Measurements from ENCODE around the gene FOXO1. TPM values are rescaled to one million over a fixed set of nuclear protein-coding genes. Genes with fewer than 3 reads are reported as not detected.

The FOXO1 gene
- total RNA-seq, 1 donor from 2014 or later = 14.5 TPM

GRCh38 chr13:40539576-40540327 lies 126.7 kb downstream of the FOXO1 start:
- DNase-seq (ENCODE audit: missing footprints) (no peak), ATAC-seq (no peak)
- intact Hi-C loops (cut with DNase I) = no loop called here

DNA sequence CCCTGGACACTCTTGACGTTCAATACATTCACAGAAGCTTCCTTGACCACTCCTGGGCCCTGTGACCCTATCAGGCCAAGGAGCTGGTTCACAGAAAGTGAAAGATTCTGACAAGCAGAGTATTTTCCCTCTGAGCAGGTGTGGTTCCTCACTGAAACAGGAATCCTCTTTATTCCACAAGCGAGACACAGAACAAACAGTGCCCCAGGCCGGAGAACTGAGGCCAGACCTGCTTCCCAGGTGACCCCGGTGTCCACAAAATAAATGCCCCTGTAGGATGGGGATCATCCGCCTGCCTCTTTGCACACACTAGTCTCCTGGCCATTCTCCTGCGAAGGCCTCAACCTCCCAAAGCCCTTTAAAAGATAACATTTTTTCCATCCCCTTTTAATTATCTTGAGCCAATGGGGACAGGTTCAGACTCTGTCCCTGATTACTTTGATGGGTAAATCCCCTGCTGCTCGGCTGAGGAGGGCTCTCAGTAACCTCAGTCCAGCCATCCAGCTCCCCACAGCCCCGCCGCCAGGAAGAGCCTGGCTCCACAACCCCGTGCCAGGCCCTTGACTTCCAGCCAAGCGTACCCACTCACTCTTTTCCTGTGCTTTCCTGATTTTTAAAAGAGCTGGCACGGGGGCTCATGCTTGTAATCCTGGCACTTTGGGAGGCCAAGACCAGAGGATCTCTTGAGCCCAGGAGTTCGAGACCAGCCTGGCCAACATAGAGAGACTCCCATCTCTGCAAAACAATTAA lies 129.1 kb downstream of the FOXO1 start:
- intact Hi-C loops (cut with DNase I) = no loop called here
- ATAC-seq (peak; percentile 34), DNase-seq (ENCODE audit: missing footprints) (no peak)

DNA sequence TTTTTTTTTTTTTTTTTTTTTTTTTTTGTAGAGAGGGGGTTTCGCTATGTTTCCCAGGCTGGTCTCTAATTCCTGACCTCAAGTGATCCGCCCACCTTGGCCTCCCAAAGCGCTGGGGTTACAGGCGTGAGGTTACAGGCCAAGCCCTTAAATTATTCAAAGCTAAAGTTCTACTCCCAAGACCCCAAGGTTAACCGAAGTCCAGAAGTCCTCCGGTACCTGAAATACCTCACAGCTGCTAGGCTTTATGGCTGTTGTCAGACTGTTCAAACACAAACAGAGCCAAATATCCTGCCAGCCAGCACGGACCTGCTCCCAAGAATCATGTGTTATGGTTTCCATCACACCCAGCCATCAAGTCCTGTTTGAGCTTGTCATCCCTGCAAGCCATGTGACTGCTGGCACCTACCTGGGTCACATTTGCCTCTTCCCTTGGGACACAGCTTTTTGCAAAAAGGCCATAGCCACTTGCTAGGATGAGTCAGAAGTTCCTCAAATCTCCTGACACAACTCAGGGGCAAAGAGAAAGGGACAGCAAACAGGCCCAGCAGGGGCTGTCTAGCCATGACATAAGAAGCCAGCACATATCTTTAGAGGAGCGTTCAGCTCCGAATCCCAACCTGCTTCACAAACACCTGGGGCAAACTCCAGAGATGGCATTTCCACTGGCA lies 129.9 kb downstream of the FOXO1 start:
- DNase-seq (ENCODE audit: missing footprints) (no peak), ATAC-seq (no peak)
- intact Hi-C loops (cut with DNase I) = no loop called here

- intact Hi-C loops (cut with DNase I) = no loop called here
- ATAC-seq = no peak
- no peak for DNase-seq (ENCODE audit: missing footprints)
Measured at GRCh38 chr13:40535345-40535836, 131.1 kb downstream of the FOXO1 start.

GRCh38 chr13:40534456-40534855 lies 132.0 kb downstream of the FOXO1 start:
- intact Hi-C loops (cut with DNase I) = no loop called here
- ATAC-seq (no peak), DNase-seq (ENCODE audit: missing footprints) (no peak)

GRCh38 chr13:40533072-40533471 lies 133.4 kb downstream of the FOXO1 start:
- ATAC-seq (no peak), DNase-seq (ENCODE audit: missing footprints) (peak; percentile 53)
- intact Hi-C loops (cut with DNase I) = no loop called here

GRCh38 chr13:40530961-40531360 lies 135.5 kb downstream of the FOXO1 start:
- intact Hi-C loops (cut with DNase I) = no loop called here
- ATAC-seq (no peak), DNase-seq (ENCODE audit: missing footprints) (no peak)

DNA sequence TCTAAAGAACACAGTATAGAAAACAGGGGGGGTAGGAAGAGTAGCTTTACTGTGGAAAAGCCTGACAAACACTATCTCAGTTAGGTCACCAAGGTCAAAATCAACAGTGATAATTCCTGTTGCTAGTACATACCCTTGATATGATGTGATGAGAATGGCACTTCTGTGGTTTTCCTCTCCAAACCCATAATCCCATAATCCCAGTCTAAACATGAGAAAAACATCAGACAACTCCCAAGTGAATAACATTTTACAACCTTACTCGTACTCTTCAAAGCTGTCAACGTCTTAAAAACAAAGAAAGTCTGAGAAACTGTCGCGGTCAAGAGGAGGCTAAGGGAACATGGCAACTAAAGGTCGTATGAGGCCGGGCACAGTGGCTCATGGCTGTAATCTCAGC lies 137.6 kb downstream of the FOXO1 start:
- intact Hi-C loops (cut with DNase I) = no loop called here
- no peak for ATAC-seq
- no peak for DNase-seq (ENCODE audit: missing footprints)

GRCh38 chr13:40527914-40528313 lies 138.5 kb downstream of the FOXO1 start:
- ATAC-seq = no peak
- intact Hi-C loops (cut with DNase I) = no loop called here

GRCh38 chr13:40522282-40522681 lies 144.2 kb downstream of the FOXO1 start:
- no peak for DNase-seq (ENCODE audit: missing footprints)
- no peak for ATAC-seq
- intact Hi-C loops (cut with DNase I) = no loop called here

More at GRCh38 chr13:40527914-40528313, 138.5 kb downstream of the FOXO1 start:
- DNase-seq (ENCODE audit: missing footprints) = no peak

DNA sequence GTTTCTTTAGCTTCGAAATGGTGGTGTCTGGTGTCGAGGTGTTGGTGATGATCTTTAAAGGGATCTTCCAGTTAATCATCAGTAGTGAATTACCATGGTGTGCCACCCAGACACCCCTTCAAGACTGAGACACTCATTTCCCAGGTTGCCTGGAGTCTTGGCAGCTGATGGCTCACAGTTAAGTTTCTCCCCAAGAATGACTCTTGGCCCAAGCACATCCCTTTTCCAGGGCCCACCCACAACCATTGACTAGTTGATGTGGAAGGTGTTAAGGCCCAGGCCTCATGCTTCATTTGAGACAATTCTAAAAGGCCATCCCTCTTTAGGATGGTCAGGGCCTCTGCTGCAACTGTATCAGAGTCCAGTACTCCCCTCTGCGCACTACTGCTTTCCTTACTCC lies 145.5 kb downstream of the FOXO1 start:
- ATAC-seq = no peak
- intact Hi-C loops (cut with DNase I) = no loop called here
- no peak for DNase-seq (ENCODE audit: missing footprints)

DNA sequence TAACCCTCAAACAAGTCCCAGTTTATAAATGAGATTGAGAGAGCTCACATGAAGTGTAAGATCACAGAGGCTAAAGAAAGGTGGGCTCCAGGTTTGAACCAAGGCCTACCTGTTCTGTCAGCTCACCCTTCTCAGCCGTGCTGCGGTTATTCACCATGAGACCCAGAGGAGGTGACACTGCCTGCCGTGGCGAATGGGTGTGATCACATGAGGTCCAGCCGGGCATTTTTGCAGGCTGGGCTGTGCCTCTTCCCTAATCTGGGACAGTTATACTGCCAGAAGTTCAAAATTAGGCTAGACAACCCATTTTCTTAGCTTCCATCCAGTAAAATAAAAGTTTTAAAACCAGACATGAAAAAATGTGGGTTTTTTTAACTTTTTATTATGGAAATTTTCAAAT lies 146.8 kb downstream of the FOXO1 start:
- intact Hi-C loops (cut with DNase I) = no loop called here
- DNase-seq (ENCODE audit: missing footprints) (peak; percentile 78), ATAC-seq (peak; percentile 86)

DNA sequence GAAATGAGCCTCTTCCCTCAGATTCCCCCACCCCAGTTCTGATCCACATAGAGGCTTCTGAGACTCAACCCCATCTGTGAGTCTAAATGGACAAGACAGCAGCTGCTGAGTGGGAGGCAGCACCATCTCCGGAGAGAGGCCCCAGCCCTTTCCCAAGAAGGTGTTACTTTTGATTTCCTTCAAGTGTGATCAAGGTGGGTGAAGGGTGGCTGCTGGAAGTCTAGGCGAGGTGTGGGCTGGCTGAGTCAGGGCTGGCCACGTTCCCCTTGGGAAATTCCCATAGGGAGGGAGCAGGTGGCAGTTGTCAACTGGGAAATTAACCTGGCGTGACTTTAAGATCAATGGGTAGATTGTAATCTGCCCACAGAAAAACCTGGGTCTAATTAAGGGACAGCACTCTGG lies 148.0 kb downstream of the FOXO1 start:
- DNase-seq (ENCODE audit: missing footprints) (no peak), ATAC-seq (no peak)
- intact Hi-C loops (cut with DNase I) = no loop called here

- intact Hi-C loops (cut with DNase I) = no loop called here
- DNase-seq (ENCODE audit: missing footprints) (no peak), ATAC-seq (no peak)
Measured at GRCh38 chr13:40517486-40518480, 148.7 kb downstream of the FOXO1 start.

GRCh38 chr13:40515702-40516101 lies 150.7 kb downstream of the FOXO1 start:
- ATAC-seq (no peak), DNase-seq (ENCODE audit: missing footprints) (no peak)
- intact Hi-C loops (cut with DNase I) = no loop called here

DNA sequence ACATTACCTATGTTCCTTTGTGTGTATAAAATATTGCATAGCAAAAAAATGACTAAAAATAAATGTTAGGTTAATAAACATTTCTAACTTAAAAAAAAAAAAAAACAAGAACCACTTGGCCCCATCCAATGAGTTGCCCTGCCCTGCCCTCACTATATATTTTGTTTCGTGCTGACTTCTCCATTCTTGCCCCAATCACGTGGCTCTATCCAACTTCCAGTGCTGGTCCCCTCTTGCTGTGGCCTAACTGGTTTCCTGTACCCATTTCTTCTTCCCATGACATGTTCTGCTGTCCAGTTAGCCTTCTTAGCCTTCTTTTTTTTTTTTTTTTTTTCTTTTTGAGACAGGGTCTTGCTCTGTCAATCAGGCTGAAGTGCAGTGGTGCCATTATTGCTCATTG lies 151.6 kb downstream of the FOXO1 start:
- DNase-seq (ENCODE audit: missing footprints) (no peak), ATAC-seq (no peak)
- intact Hi-C loops (cut with DNase I) = no loop called here

- ATAC-seq (no peak), DNase-seq (ENCODE audit: missing footprints) (no peak)
- intact Hi-C loops (cut with DNase I) = no loop called here
Measured at GRCh38 chr13:40509876-40510275, 156.6 kb downstream of the FOXO1 start.

GRCh38 chr13:40508767-40509342 lies 157.6 kb downstream of the FOXO1 start:
- intact Hi-C loops (cut with DNase I) = no loop called here
- DNase-seq (ENCODE audit: missing footprints) = no peak
- ATAC-seq = no peak

Data from Right ventricle myocardium inferior (tissue), 1 donor.